CD14-positive monocyte (primary cell): ENCODE data around the gene HS3ST4. TPM values are rescaled to one million over a fixed set of nuclear protein-coding genes. Genes with fewer than 3 reads are reported as not detected.

Source experiments
- DNase-seq, 3 donors: peaks; one replicate each; pipeline ENCODE4 v3.0.0-alpha.2; 2011 to 2022
- H2AFZ ChIP-seq: 2 replicates; pipeline ENCODE4 v1.6.0; 2012; ENCODE audit warnings: mild to moderate bottlenecking, low read depth, low read length, inconsistent platforms; ENCODE audit not compliant: insufficient read depth, poor library complexity, severe bottlenecking
- H3K27ac ChIP-seq, 2 donors: 1 replicate in 1 of 2; 2 replicates in 1 of 2; pipeline ENCODE4 v1.5.1; 2012 to 2013; ENCODE audit warnings: low read length in 2 of 2, control low read depth in 1 of 2, inconsistent platforms in 1 of 2, low read depth in 1 of 2, mild to moderate bottlenecking in 1 of 2
- H3K27me3 ChIP-seq, 2 donors: one replicate each; pipeline versions ENCODE4 v1.6.0 to v1.6.1; 2011 to 2013; ENCODE audit warnings: low read length in 2 of 2; ENCODE audit not compliant: control insufficient read depth in 2 of 2, insufficient read depth in 2 of 2
- H3K36me3 ChIP-seq, 2 donors: replicated peaks in 1 of 2; 1 replicate in 1 of 2; 2 replicates in 1 of 2; pipeline versions ENCODE4 v1.5.1 to v1.6.1; 2012 to 2013; ENCODE audit warnings: low read length in 2 of 2, control low read depth in 1 of 2, inconsistent platforms in 1 of 2, mild to moderate bottlenecking in 1 of 2; ENCODE audit not compliant: insufficient read depth in 2 of 2, control insufficient read depth in 1 of 2
- H3K4me1 ChIP-seq, 2 donors: 1 replicate in 1 of 2; 2 replicates in 1 of 2; pipeline versions ENCODE4 v1.5.1 to v1.6.1; 2012 to 2013; ENCODE audit warnings: low read length in 2 of 2, control low read depth in 1 of 2, inconsistent platforms in 1 of 2, mild to moderate bottlenecking in 1 of 2, moderate library complexity in 1 of 2; ENCODE audit not compliant: insufficient read depth in 2 of 2, control insufficient read depth in 1 of 2
- H3K4me2 ChIP-seq: replicated peaks from 2 replicates; pipeline ENCODE3; 2012; ENCODE audit warnings: low read length, moderate library complexity, mild to moderate bottlenecking; ENCODE audit not compliant: poor library complexity, severe bottlenecking; ENCODE audit errors: extremely low read depth
- H3K4me3 ChIP-seq, 3 experiments: fragments of 200-600 bp in 1 of 3; sonication (generic) in 1 of 3; replicated peaks in 1 of 3; 1 replicate in 2 of 3; 2 replicates in 1 of 3; pipeline ENCODE4 v1.5.1; 2011 to 2013; ENCODE audit warnings: low read length in 3 of 3, mild to moderate bottlenecking in 3 of 3, control low read depth in 2 of 3, low read depth in 2 of 3, inconsistent platforms in 1 of 3, moderate library complexity in 1 of 3
- H3K79me2 ChIP-seq: 2 replicates; pipeline ENCODE4 v1.6.0; 2012; ENCODE audit warnings: mild to moderate bottlenecking, control low read depth, inconsistent platforms, low read length, moderate library complexity; ENCODE audit not compliant: insufficient read depth
- H3K9ac ChIP-seq: 2 replicates; pipeline ENCODE4 v1.6.0; 2017; ENCODE audit warnings: low read length, mild to moderate bottlenecking; ENCODE audit not compliant: insufficient read depth, poor library complexity, severe bottlenecking
- H3K9me3 ChIP-seq, 2 donors: replicated peaks in 1 of 2; 1 replicate in 1 of 2; 2 replicates in 1 of 2; pipeline versions ENCODE4 v1.5.1 to v1.6.1; 2012 to 2013; ENCODE audit warnings: low read length in 2 of 2, control low read depth in 1 of 2; ENCODE audit not compliant: control insufficient read depth in 1 of 2, insufficient read depth in 1 of 2
- H4K20me1 ChIP-seq: 2 replicates; pipeline ENCODE4 v1.6.0; 2012; ENCODE audit warnings: mild to moderate bottlenecking, low read length, control low read depth, moderate library complexity; ENCODE audit not compliant: insufficient read depth
- H3K27ac Mint-ChIP-seq, 7 donors: one replicate each; pipeline ENCODE4 v1.8.0; 2020; ENCODE audit warnings: mild to moderate bottlenecking in 7 of 7, mixed read lengths in 7 of 7, moderate library complexity in 6 of 7, inconsistent platforms in 2 of 7
- H3K27me3 Mint-ChIP-seq, 3 donors: one replicate each; pipeline ENCODE4 v1.8.0; 2021 to 2022; ENCODE audit warnings: low read depth in 3 of 3, mild to moderate bottlenecking in 3 of 3, mixed read lengths in 3 of 3, moderate library complexity in 3 of 3, inconsistent platforms in 1 of 3
- H3K36me3 Mint-ChIP-seq, 2 donors: one replicate each; pipeline ENCODE4 v1.8.0; 2020; ENCODE audit warnings: mixed read lengths in 2 of 2, inconsistent platforms in 1 of 2, mild to moderate bottlenecking in 1 of 2
- H3K4me1 Mint-ChIP-seq: one replicate; pipeline ENCODE4 v1.8.0; 2020; ENCODE audit warnings: mild to moderate bottlenecking, mixed read lengths
- H3K4me3 Mint-ChIP-seq, 2 donors: one replicate each; pipeline ENCODE4 v1.8.0; 2020; ENCODE audit warnings: mild to moderate bottlenecking in 2 of 2, mixed read lengths in 2 of 2, moderate library complexity in 1 of 2
- H3K9me3 Mint-ChIP-seq, 7 donors: one replicate each; pipeline ENCODE4 v1.8.0; 2020 to 2022; ENCODE audit warnings: mixed read lengths in 7 of 7, mild to moderate bottlenecking in 6 of 7, moderate library complexity in 6 of 7, inconsistent platforms in 2 of 7
- WGBS: methylation state at CpG from one replicate; pipeline ENCODE4 v1.1.5; 2013; ENCODE audit warnings: missing lambda C conversion rate; ENCODE audit not compliant: insufficient coverage; 5-methylcytosine and 5-hydroxymethylcytosine counted together
- intact Hi-C, 2 donors: fragments of 100-400 bp; cut with micrococcal nuclease; formaldehyde crosslinking; loops; one replicate each; pipeline versions ENCODE4 v1.15.0 to v1.15.1; 2023
- polyA plus RNA-seq, 3 donors: library from polyadenylated mRNA; depleted of rRNA in 1 of 3; unstranded in 2 of 3; stranded (reverse) in 1 of 3; fragments of 300-500 nt in 2 of 3; fragments of >200 nt in 1 of 3; fragmentation: Illumina TruSeq in 2 of 3; gene quantifications; 1 replicate in 2 of 3; 2 replicates in 1 of 3; pipeline ENCODE4 v1.2.3, GENCODE V29; 2012 to 2021
- TF ChIP-seq, protein P1 (sequence below): fragments of 200-600 bp; IDR thresholded peaks from one replicate; pipeline ENCODE4 v1.8.0; 2022; ENCODE audit warnings: antibody characterized with exemption, mild to moderate bottlenecking

HS3ST4 gene
- polyA plus RNA-seq, 3 donors, result not detected

DNA sequence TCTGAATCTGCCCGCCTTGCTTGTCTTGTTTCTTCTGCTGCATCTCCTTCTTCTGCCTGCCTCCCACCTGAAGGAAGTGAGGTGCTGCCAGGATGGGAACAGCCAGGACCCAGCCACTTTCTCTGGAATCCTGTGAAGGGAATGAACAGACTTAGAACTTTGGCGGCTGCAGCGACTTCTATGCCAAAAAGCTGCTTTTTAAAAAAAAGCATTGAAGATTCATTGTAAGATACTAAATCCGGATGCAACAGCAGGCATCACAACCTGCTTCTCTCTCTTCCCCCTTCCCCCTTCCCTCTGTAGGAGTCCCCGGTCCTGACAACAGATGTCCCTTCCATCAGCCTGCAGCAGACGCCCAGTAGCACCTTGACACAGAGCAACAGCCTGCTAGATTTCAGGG is 176.3 kb downstream of the HS3ST4 start:
- Mint-ChIP-seq H3K27ac (no peak overlapping the region), H3K27me3 (no peaks in the 10 kb centered on the region)

GRCh38 chr16:25868706-25869370 is 177.1 kb downstream of the HS3ST4 start:
- Histone ChIP-seq H4K20me1 (no peaks in the 10 kb centered on the region), H3K79me2 (no peaks in the 10 kb centered on the region), H3K27me3 (no peaks in the 10 kb centered on the region), H2AFZ (no peak overlapping the region), H3K9me3 (no peaks in the 10 kb centered on the region), H3K4me3 (no peak overlapping the region), H3K27ac (no peak overlapping the region), H3K4me2 (no peak overlapping the region), H3K4me1 (no peaks in the 10 kb centered on the region), H3K36me3 (no peaks in the 10 kb centered on the region), H3K9ac (no peak overlapping the region)
- TF ChIP-seq, protein P1, sequence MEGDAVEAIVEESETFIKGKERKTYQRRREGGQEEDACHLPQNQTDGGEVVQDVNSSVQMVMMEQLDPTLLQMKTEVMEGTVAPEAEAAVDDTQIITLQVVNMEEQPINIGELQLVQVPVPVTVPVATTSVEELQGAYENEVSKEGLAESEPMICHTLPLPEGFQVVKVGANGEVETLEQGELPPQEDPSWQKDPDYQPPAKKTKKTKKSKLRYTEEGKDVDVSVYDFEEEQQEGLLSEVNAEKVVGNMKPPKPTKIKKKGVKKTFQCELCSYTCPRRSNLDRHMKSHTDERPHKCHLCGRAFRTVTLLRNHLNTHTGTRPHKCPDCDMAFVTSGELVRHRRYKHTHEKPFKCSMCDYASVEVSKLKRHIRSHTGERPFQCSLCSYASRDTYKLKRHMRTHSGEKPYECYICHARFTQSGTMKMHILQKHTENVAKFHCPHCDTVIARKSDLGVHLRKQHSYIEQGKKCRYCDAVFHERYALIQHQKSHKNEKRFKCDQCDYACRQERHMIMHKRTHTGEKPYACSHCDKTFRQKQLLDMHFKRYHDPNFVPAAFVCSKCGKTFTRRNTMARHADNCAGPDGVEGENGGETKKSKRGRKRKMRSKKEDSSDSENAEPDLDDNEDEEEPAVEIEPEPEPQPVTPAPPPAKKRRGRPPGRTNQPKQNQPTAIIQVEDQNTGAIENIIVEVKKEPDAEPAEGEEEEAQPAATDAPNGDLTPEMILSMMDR, result no peak
- Mint-ChIP-seq H3K27me3 (no peaks in the 10 kb centered on the region), H3K36me3 (no peaks in the 10 kb centered on the region), H3K4me1 (no peaks in the 10 kb centered on the region), H3K4me3 (no peak overlapping the region), H3K9me3 (peaks cover 0 to 4% (median 2%) of the 10 kb centered on the region in 7 donors), H3K27ac (no peak overlapping the region)
- intact Hi-C loops, result no loop called here
- 75% methylated on average over 8 of the region's 9 CpGs for WGBS
- no peak for DNase-seq

More for the DNA sequence above, 176.3 kb downstream of the HS3ST4 start:
- intact Hi-C loops, result no loop called here
- Histone ChIP-seq H3K27ac (no peak overlapping the region), H4K20me1 (no peaks in the 10 kb centered on the region), H3K9ac (no peak overlapping the region), H2AFZ (no peak overlapping the region), H3K9me3 (no peaks in the 10 kb centered on the region), H3K4me1 (no peaks in the 10 kb centered on the region), H3K4me2 (no peak overlapping the region), H3K27me3 (no peaks in the 10 kb centered on the region), H3K4me3 (no peak overlapping the region), H3K36me3 (no peaks in the 10 kb centered on the region), H3K79me2 (no peaks in the 10 kb centered on the region)
- DNase-seq, result no peak
- 66% methylated on average over 3 of the region's 6 CpGs for WGBS
- Mint-ChIP-seq H3K9me3 (peaks cover 0 to 2% (median 0%) of the 10 kb centered on the region in 7 donors), H3K36me3 (no peaks in the 10 kb centered on the region), H3K4me1 (no peaks in the 10 kb centered on the region), H3K4me3 (no peak overlapping the region)
- TF ChIP-seq, protein P1, result no peak
